Measurements from ENCODE around the gene MTCL1.

MTCL1 gene

DNA sequence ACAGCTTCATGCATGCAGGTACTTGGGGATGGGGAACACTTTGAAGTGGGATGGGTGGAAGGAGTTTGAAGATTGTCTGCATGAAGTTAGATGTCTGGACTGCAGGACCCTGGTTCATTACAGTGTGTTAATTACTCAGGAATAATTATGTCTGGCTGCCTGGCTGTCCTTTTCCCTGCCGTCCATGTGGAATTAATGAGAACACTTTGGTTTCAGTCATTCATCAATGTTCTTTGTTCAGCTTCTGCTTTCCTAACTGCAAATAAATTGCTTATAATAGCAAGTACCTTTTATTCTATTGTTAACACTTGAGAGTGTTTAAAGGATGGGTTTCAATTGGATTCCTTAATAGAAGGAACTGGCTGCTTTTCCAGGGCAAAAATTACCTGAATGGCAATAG, 35.8 kb downstream of the MTCL1 start:
- TF ChIP-seq, protein P1, sequence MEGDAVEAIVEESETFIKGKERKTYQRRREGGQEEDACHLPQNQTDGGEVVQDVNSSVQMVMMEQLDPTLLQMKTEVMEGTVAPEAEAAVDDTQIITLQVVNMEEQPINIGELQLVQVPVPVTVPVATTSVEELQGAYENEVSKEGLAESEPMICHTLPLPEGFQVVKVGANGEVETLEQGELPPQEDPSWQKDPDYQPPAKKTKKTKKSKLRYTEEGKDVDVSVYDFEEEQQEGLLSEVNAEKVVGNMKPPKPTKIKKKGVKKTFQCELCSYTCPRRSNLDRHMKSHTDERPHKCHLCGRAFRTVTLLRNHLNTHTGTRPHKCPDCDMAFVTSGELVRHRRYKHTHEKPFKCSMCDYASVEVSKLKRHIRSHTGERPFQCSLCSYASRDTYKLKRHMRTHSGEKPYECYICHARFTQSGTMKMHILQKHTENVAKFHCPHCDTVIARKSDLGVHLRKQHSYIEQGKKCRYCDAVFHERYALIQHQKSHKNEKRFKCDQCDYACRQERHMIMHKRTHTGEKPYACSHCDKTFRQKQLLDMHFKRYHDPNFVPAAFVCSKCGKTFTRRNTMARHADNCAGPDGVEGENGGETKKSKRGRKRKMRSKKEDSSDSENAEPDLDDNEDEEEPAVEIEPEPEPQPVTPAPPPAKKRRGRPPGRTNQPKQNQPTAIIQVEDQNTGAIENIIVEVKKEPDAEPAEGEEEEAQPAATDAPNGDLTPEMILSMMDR (IDR thresholded peaks at IDR 0.05; ENCODE audit: low read length): no peak
- TF ChIP-seq EZH2 (IDR thresholded peaks at IDR 0.05; ENCODE audit: borderline replicate concordance, low read length): no peak
- no peak overlapping the region for H2AFZ ChIP-seq (ENCODE audit: low read length)
- H3K36me3 ChIP-seq (ENCODE audit: insufficient read depth, low read length): peaks cover 67% of the 10 kb centered on the region
- H4K20me1 ChIP-seq (ENCODE audit: insufficient read depth, low read length): no peaks in the 10 kb centered on the region
- no peaks in the 10 kb centered on the region for H3K27me3 ChIP-seq (ENCODE audit: insufficient read depth, low read length)
- H3K27ac ChIP-seq (ENCODE audit: low read depth, low read length, poor library complexity, severe bottlenecking): no peak overlapping the region
- no peaks in the 10 kb centered on the region for H3K9me2 ChIP-seq (ENCODE audit: low read depth, low read length)
- H3K9ac ChIP-seq (ENCODE audit: low read length): no peak overlapping the region
- no peak overlapping the region for H3K4me2 ChIP-seq (ENCODE audit: low read length)
- H3K4me3 ChIP-seq (ENCODE audit: low read depth, low read length, poor library complexity, severe bottlenecking): no peak overlapping the region
- H3K9me3 ChIP-seq (ENCODE audit: low read length): peaks cover 14% of the 10 kb centered on the region
- H3K79me2 ChIP-seq (ENCODE audit: insufficient read depth, low read length): no peaks in the 10 kb centered on the region
- peaks cover 38% of the 10 kb centered on the region for H3K4me1 ChIP-seq (ENCODE audit: insufficient read depth, low read length, severe bottlenecking)
- no peaks in the 10 kb centered on the region for H3F3A ChIP-seq (ENCODE audit: insufficient read depth, low read length)

DNA sequence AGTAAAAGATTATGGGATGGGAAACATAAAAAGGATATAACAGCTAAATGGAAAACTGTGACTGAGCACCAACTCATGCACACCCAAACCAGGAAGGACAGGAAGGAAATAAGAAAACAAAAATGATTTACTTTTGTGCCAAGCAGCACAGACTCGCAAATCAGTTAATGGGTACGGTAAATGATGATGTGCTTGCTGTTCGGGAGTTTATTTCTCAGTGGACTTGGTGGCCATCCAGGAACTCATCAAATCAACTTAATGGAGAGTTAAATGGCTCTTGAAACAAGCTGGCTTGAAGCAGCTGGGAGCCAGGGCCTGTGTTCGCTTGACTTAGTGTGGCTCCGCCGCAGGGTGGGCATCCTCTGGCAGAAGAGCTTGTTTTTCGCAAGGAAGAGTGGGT, 36.2 kb downstream of the MTCL1 start:
- Histone ChIP-seq H3K4me3 (ENCODE audit: low read depth, low read length, poor library complexity, severe bottlenecking) (no peak overlapping the region), H4K20me1 (ENCODE audit: insufficient read depth, low read length) (no peaks in the 10 kb centered on the region), H3K36me3 (ENCODE audit: insufficient read depth, low read length) (peaks cover 68% of the 10 kb centered on the region), H3K9me2 (ENCODE audit: low read depth, low read length) (no peaks in the 10 kb centered on the region), H3K9me3 (ENCODE audit: low read length) (peaks cover 14% of the 10 kb centered on the region), H3K4me2 (ENCODE audit: low read length) (no peak overlapping the region), H3K27me3 (ENCODE audit: insufficient read depth, low read length) (no peaks in the 10 kb centered on the region), H3K9ac (ENCODE audit: low read length) (no peak overlapping the region), H3K27ac (ENCODE audit: low read depth, low read length, poor library complexity, severe bottlenecking) (no peak overlapping the region), H2AFZ (ENCODE audit: low read length) (no peak overlapping the region), H3K79me2 (ENCODE audit: insufficient read depth, low read length) (no peaks in the 10 kb centered on the region), H3K4me1 (ENCODE audit: insufficient read depth, low read length, severe bottlenecking) (peaks cover 42% of the 10 kb centered on the region), H3F3A (ENCODE audit: insufficient read depth, low read length) (no peaks in the 10 kb centered on the region)
- TF ChIP-seq EZH2 (IDR thresholded peaks at IDR 0.05; ENCODE audit: borderline replicate concordance, low read length): no peak
- TF ChIP-seq, protein P1 (IDR thresholded peaks at IDR 0.05; ENCODE audit: low read length): no peak

DNA sequence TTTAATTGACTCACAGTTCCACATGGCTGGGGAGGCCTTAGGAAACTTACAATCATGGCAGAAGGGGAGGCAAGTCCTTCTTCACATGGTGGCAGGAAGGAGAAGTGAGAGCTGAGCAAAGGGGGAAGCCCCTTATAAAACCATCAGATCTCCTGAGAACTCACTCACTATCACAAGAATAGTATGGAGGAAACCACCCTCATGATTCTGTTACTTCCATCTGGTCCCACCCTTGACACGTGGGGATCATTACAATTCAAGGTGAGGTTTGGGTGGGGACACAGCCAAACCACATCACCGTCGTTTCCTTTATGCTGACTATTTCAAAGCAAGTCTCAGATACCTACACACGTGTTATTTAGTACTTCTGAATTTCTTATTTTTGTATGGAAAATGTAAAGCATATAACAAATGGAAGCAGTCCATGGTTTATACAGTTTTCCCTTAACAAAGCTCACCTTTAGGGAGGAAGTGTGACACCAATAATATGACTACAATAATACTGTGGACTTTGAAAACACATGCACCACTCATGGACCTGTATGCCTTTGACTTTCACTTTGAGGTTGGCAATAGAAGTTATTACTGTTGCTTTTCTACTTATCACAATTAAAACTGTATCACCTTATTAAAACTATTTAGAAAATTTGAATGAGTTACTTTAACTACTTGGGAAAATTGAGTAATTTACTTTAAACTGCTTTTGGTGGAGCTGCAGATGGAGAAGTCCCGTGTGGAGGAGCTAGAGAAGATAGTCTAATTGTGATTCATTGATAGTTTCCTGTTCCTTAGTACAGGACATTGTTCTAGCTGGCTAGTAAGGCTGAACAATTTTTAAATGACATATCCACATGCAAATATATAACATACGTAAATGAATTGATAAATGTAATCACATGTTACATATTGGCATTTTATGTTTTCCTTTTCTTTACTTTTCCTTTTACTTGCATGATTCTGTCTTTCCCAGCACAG, 37.3 kb downstream of the MTCL1 start:
- Histone ChIP-seq H3K4me2 (ENCODE audit: low read length) (peak overlapping the region; percentile 59; the same call in 1 of the 2 replicates), H3K9me3 (ENCODE audit: low read length) (peaks cover 14% of the 10 kb centered on the region), H4K20me1 (ENCODE audit: insufficient read depth, low read length) (no peaks in the 10 kb centered on the region), H3K79me2 (ENCODE audit: insufficient read depth, low read length) (no peaks in the 10 kb centered on the region), H3K27ac (ENCODE audit: low read depth, low read length, poor library complexity, severe bottlenecking) (peak overlapping the region; percentile 87), H3K36me3 (ENCODE audit: insufficient read depth, low read length) (peaks cover 66% of the 10 kb centered on the region), H2AFZ (ENCODE audit: low read length) (no peak overlapping the region), H3F3A (ENCODE audit: insufficient read depth, low read length) (no peaks in the 10 kb centered on the region), H3K4me3 (ENCODE audit: low read depth, low read length, poor library complexity, severe bottlenecking) (no peak overlapping the region), H3K9me2 (ENCODE audit: low read depth, low read length) (no peaks in the 10 kb centered on the region), H3K9ac (ENCODE audit: low read length) (no peak overlapping the region), H3K27me3 (ENCODE audit: insufficient read depth, low read length) (no peaks in the 10 kb centered on the region), H3K4me1 (ENCODE audit: insufficient read depth, low read length, severe bottlenecking) (peaks cover 54% of the 10 kb centered on the region)
- no peak for TF ChIP-seq EZH2 (IDR thresholded peaks at IDR 0.05; ENCODE audit: borderline replicate concordance, low read length)
